K562 (cell line): ENCODE results near the gene EZH2. TPM values are rescaled to one million over a fixed set of nuclear protein-coding genes. Genes with fewer than 3 reads are reported as not detected.

Source experiments
- ARID1B ChIP-seq: fragments of 450-650 bp; IDR thresholded peaks from 2 replicates; pipeline ENCODE4 v1.6.1; 2016; ENCODE audit warnings: antibody characterized with exemption, mild to moderate bottlenecking, inconsistent platforms
- BDP1 ChIP-seq: IDR thresholded peaks from 3 replicates; pipeline ENCODE4 v1.6.1; 2011; ENCODE audit not compliant: insufficient read length, insufficient read depth
- BRD4 ChIP-seq: fragments of 200-600 bp; sonication (generic); IDR thresholded peaks from 2 replicates; pipeline ENCODE4 v1.6.1; 2017; ENCODE audit warnings: inconsistent platforms
- CBFA2T3 ChIP-seq: fragments of 450-650 bp; IDR thresholded peaks from 2 replicates; pipeline ENCODE4 v1.6.1; 2017
- CCAR2 ChIP-seq: fragments of 200-400 bp; formaldehyde crosslinking; IDR thresholded peaks from 2 replicates; pipeline ENCODE4 v1.6.1; 2017; ENCODE audit warnings: mild to moderate bottlenecking, low read depth, low read length
- DPF2 ChIP-seq: fragments of 450-650 bp; IDR thresholded peaks from 2 replicates; pipeline ENCODE4 v1.6.1; 2016
- GATA2 ChIP-seq: sonication (generic); formaldehyde crosslinking; IDR thresholded peaks from 2 replicates; pipeline ENCODE4 v1.4.0; 2020; ENCODE audit warnings: mild to moderate bottlenecking, missing genetic modification reagents
- HDAC1 ChIP-seq, 2 experiments: fragments of 450-650 bp; IDR thresholded peaks; 2 replicates each; pipeline ENCODE4 v1.6.1; 2016 to 2017; ENCODE audit warnings: inconsistent platforms in 1 of 2, mild to moderate bottlenecking in 1 of 2, moderate library complexity in 1 of 2
- JUN ChIP-seq, 2 experiments: sonication (generic) in 1 of 2; formaldehyde crosslinking in 1 of 2; IDR thresholded peaks; 2 replicates each; pipeline versions ENCODE4 v1.6.1 to v1.8.0; 2012 to 2022; ENCODE audit warnings: borderline replicate concordance in 2 of 2, mild to moderate bottlenecking in 2 of 2, improper control_type of control experiment in 1 of 2, low read depth in 1 of 2, low read length in 1 of 2, missing genetic modification reagents in 1 of 2
- MTA1 ChIP-seq: fragments of 450-650 bp; IDR thresholded peaks from 2 replicates; pipeline ENCODE4 v1.6.1; 2017; ENCODE audit warnings: borderline replicate concordance
- MTA2 ChIP-seq: fragments of 450-650 bp; IDR thresholded peaks from 2 replicates; pipeline ENCODE4 v1.6.1; 2016; ENCODE audit warnings: low read depth
- MYNN ChIP-seq, 2 experiments: sonication (generic); formaldehyde crosslinking in 1 of 2; IDR thresholded peaks; 2 replicates each; pipeline versions ENCODE4 v1.5.0 to v1.6.1; 2016 to 2020; ENCODE audit warnings: antibody characterized with exemption in 1 of 2, missing genetic modification reagents in 1 of 2
- NCOR1 ChIP-seq: fragments of 450-650 bp; IDR thresholded peaks from 2 replicates; pipeline ENCODE4 v1.6.1; 2016; ENCODE audit warnings: mild to moderate bottlenecking, moderate library complexity
- NR1H2 ChIP-seq: sonication (generic); formaldehyde crosslinking; IDR thresholded peaks from 2 replicates; pipeline ENCODE4 v1.4.0; 2020; ENCODE audit warnings: mild to moderate bottlenecking, missing genetic modification reagents
- RBBP5 ChIP-seq: fragments of 200-600 bp; sonication (generic); IDR thresholded peaks from 2 replicates; pipeline ENCODE4 v1.6.1; 2012; ENCODE audit warnings: borderline replicate concordance, mild to moderate bottlenecking, low read length, control low read depth, inconsistent platforms; ENCODE audit not compliant: insufficient read depth, poor library complexity, severe bottlenecking
- RBM22 ChIP-seq: fragments of 200-400 bp; formaldehyde crosslinking; IDR thresholded peaks from 2 replicates; pipeline ENCODE4 v1.6.1; 2018; ENCODE audit warnings: low read length, low read depth; ENCODE audit not compliant: poor library complexity, severe bottlenecking
- RCOR1 ChIP-seq, 2 experiments: IDR thresholded peaks; 2 replicates each; pipeline ENCODE4 v1.6.1; 2012; ENCODE audit warnings: low read depth in 2 of 2, low read length in 2 of 2, borderline replicate concordance in 1 of 2, improper control_type of control experiment in 1 of 2
- SMARCE1 ChIP-seq: fragments of 450-650 bp; IDR thresholded peaks from 2 replicates; pipeline ENCODE4 v1.7.1; 2016; ENCODE audit warnings: mild to moderate bottlenecking
- SOX6 ChIP-seq: fragments of 450-650 bp; IDR thresholded peaks from 2 replicates; pipeline ENCODE4 v1.6.1; 2014; ENCODE audit warnings: mild to moderate bottlenecking
- TAL1 ChIP-seq: fragments of 450-650 bp; IDR thresholded peaks from 2 replicates; pipeline ENCODE4 v1.6.1; 2016; ENCODE audit warnings: mild to moderate bottlenecking
- ZBTB2 ChIP-seq: fragments of 450-650 bp; IDR thresholded peaks from 2 replicates; pipeline ENCODE4 v1.6.1; 2016; ENCODE audit warnings: antibody characterized with exemption
- ZNF121 ChIP-seq: sonication (generic); formaldehyde crosslinking; conservative IDR thresholded peaks from 2 replicates; pipeline ENCODE4 v1.8.0; 2022; ENCODE audit warnings: missing genetic modification reagents
- ZNF511 ChIP-seq: sonication (generic); formaldehyde crosslinking; IDR thresholded peaks from 2 replicates; pipeline ENCODE4 v1.8.0; 2022; ENCODE audit warnings: mild to moderate bottlenecking, missing genetic modification reagents
- ZNF561 ChIP-seq: fragments of 450-650 bp; formaldehyde crosslinking; conservative IDR thresholded peaks from 2 replicates; pipeline ENCODE4 v1.4.0; 2020; ENCODE audit warnings: mild to moderate bottlenecking, moderate library complexity
- ZZZ3 ChIP-seq: fragments of 450-650 bp; IDR thresholded peaks from 2 replicates; pipeline ENCODE4 v1.6.1; 2016; ENCODE audit warnings: antibody characterized with exemption, mild to moderate bottlenecking, moderate library complexity
- polyA plus RNA-seq, 8 experiments: library from polyadenylated mRNA; depleted of rRNA in 4 of 8; stranded (reverse) in 5 of 8; unstranded in 3 of 8; fragments of >200 nt; fragmentation: Nextera tagmentation in 2 of 8; fragmentation: Illumina TruSeq in 1 of 8; extraction: Ambion mirVana in 2 of 8; extraction: Trizol in 1 of 8; gene quantifications; 2 replicates each; pipeline versions ENCODE4 v1.2.1 to v1.2.3, GENCODE V29; 2011 to 2014; ENCODE audit warnings: inconsistent platforms in 1 of 8, missing spikeins in 1 of 8
- total RNA-seq, 7 experiments: library from RNA; depleted of rRNA in 6 of 7; stranded (reverse); fragments of >200 nt in 6 of 7; fragmentation: Illumina TruSeq in 2 of 7; extraction: Trizol in 2 of 7; gene quantifications; 2 replicates each; pipeline versions ENCODE4 v1.2.1 to v1.2.3, GENCODE V29; 2011 to 2021; ENCODE audit warnings: low replicate concordance in 1 of 7

The EZH2 gene
- total and polyA plus RNA-seq, 9 of the 15 experiments (the other 6 are each of a cell fraction or from before 2014, with no cell fraction given): 48.7 to 175 (median 98.6) TPM

- TF ChIP-seq NCOR1 (peak; percentile 56), BDP1 (no peak), RBM22 (no peak), RCOR1 (IDR thresholded peaks at IDR 0.05; ENCODE audit: borderline replicate concordance in 1 of 2, low read depth in 2 of 2, low read length in 2 of 2) (peak in 1 of 2 experiments; percentile 31; a peak in 1 of 4 replicates), ZNF511 (CRISPR knock-in tag) (no peak), JUN (IDR thresholded peaks at IDR 0.05; ENCODE audit: borderline replicate concordance, low read depth, low read length) (no peak), JUN (CRISPR knock-in tag; IDR thresholded peaks at IDR 0.05; ENCODE audit: borderline replicate concordance) (no peak), TAL1 (peak; percentile 37; the same call in 1 of the 2 replicates), HDAC1 (IDR thresholded peaks at IDR 0.05) (peak in 1 of 2 experiments; percentile 35; a peak in 1 of 4 replicates), MYNN (IDR thresholded peaks at IDR 0.05) (no peak), MYNN (CRISPR knock-in tag; IDR thresholded peaks at IDR 0.05) (no peak), CCAR2 (no peak), DPF2 (peak; percentile 73; the same call in 1 of the 2 replicates), ZNF121 (CRISPR knock-in tag) (no peak), NR1H2 (CRISPR knock-in tag) (no peak), SOX6 (peak; percentile 48), SMARCE1 (peak; percentile 77), ZNF561 (no peak), RBBP5 (no peak), MTA2 (0 out of 2 replicates have a peak, but pooled peaks have one; percentile 21), ZBTB2 (0 out of 2 replicates have a peak, but pooled peaks have one; percentile 21), BRD4 (no peak), GATA2 (CRISPR knock-in tag) (peak; percentile 41; the same call in 1 of the 2 replicates), ARID1B (peak; percentile 75), CBFA2T3 (peak; percentile 80), MTA1 (peak; percentile 17; the same call in 1 of the 2 replicates), ZZZ3 (no peak)
- TF ChIP-seq, all 486 proteins: peak for 18
Observed at GRCh38 chr7:148863324-148863723, 20.8 kb downstream of the EZH2 start (continued).
